ENCODE data around the gene TFDP3. TPM values are rescaled to one million over a fixed set of nuclear protein-coding genes. Genes with fewer than 3 reads are reported as not detected.

TFDP3 gene
- total and polyA plus RNA-seq, 2 donors (not counting 1 experiment from before 2014, with no cell fraction given) = not detected

DNA sequence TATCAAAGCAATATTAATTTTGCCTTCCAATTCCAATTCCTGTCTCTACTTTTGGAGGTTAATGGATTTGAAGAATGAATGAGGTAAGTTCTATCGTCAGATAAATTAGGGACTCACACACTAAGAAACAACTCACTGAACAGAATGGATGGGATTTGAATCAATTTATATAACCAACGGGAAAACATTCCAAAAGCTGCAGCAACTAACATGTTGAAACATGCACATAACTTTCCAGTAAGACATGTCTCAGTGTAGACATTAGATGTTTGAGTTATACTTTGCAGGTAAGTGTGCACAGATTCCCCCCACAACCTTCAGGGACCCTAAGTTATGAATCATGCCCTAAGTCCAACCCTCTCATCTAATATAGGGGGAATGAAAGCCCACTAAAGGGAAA, 34.3 kb downstream of the TFDP3 start:
- no peak for DNase-seq (ENCODE audit: low read depth in 2 of 2)
- Histone ChIP-seq H3K4me1 (ENCODE audit: control insufficient read depth, extremely low read depth, insufficient read depth, low read length) (no peaks in the 10 kb centered on the region), H2AFZ (ENCODE audit: low read length) (no peak overlapping the region), H3K4me2 (ENCODE audit: extremely low read depth, insufficient read depth, low read length) (no peak overlapping the region), H3K4me3 (replicated peaks in 1 of 4; ENCODE audit: control extremely low read depth in 1 of 4, insufficient read depth in 1 of 4, low read depth in 3 of 4, low read length in 4 of 4) (no peak overlapping the region), H3K79me2 (ENCODE audit: control insufficient read depth, insufficient read depth, low read length) (no peaks in the 10 kb centered on the region), H3K9ac (ENCODE audit: insufficient read depth, low read length) (no peak overlapping the region), H3K27me3 (ENCODE audit: control insufficient read depth, insufficient read depth, low read length) (no peaks in the 10 kb centered on the region), H3K27ac (ENCODE audit: insufficient read depth, low read length) (no peak overlapping the region), H3K9me3 (ENCODE audit: control insufficient read depth, insufficient read depth, low read depth, low read length) (no peaks in the 10 kb centered on the region), H3K36me3 (ENCODE audit: control insufficient read depth, insufficient read depth, low read length) (no peaks in the 10 kb centered on the region), H4K20me1 (ENCODE audit: control insufficient read depth, extremely low read depth, insufficient read depth, low read length) (no peaks in the 10 kb centered on the region)
- TF ChIP-seq CTCF (conservative IDR thresholded peaks at IDR 0.05 in 1 of 2, IDR thresholded peaks at IDR 0.05 in 1 of 2; ENCODE audit: low read depth in 1 of 2, low read length in 2 of 2) = no peak
- TF ChIP-seq EZH2 (IDR thresholded peaks at IDR 0.05; ENCODE audit: low read length, missing control alignments) = no peak

- no peak overlapping the region for H2AFZ ChIP-seq (ENCODE audit: low read length)
- H3K79me2 ChIP-seq (ENCODE audit: control insufficient read depth, insufficient read depth, low read length) = no peaks in the 10 kb centered on the region
- no peaks in the 10 kb centered on the region for H4K20me1 ChIP-seq (ENCODE audit: control insufficient read depth, extremely low read depth, insufficient read depth, low read length)
- no peak overlapping the region for H3K9ac ChIP-seq (ENCODE audit: insufficient read depth, low read length)
- H3K4me1 ChIP-seq (ENCODE audit: control insufficient read depth, extremely low read depth, insufficient read depth, low read length) = no peaks in the 10 kb centered on the region
- no peak overlapping the region for H3K4me3 ChIP-seq (replicated peaks in 1 of 4; ENCODE audit: control extremely low read depth in 1 of 4, insufficient read depth in 1 of 4, low read depth in 3 of 4, low read length in 4 of 4)
- H3K4me2 ChIP-seq (ENCODE audit: extremely low read depth, insufficient read depth, low read length) = no peak overlapping the region
- H3K27me3 ChIP-seq (ENCODE audit: control insufficient read depth, insufficient read depth, low read length) = no peaks in the 10 kb centered on the region
- H3K36me3 ChIP-seq (ENCODE audit: control insufficient read depth, insufficient read depth, low read length) = no peaks in the 10 kb centered on the region
- no peak for TF ChIP-seq CTCF (conservative IDR thresholded peaks at IDR 0.05 in 1 of 2, IDR thresholded peaks at IDR 0.05 in 1 of 2; ENCODE audit: low read depth in 1 of 2, low read length in 2 of 2)
- H3K27ac ChIP-seq (ENCODE audit: insufficient read depth, low read length) = no peak overlapping the region
- DNase-seq (ENCODE audit: low read depth in 2 of 2) = no peak
- H3K9me3 ChIP-seq (ENCODE audit: control insufficient read depth, insufficient read depth, low read depth, low read length) = no peaks in the 10 kb centered on the region
Observed at GRCh38 chrX:133179500-133179899, 38.7 kb downstream of the TFDP3 start.

DNA sequence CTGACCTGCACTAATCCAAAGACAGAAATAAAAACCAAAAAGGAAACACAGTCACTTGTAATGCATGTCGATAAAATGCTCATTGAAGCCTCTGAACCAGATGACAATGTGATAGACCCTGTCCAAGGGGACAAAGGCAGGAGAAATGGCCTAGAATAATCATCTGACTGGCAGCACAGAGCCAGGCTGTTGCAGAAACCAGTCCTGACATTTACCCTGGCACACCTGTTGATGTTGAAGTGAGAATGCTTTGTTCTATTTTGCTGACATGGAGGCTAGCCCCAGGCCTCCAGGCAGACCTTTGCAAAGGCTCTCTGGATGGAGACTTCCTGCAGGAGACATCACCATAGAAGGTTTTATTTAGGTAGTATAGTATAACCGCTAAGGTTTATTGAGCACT, 41.0 kb downstream of the TFDP3 start:
- no peaks in the 10 kb centered on the region for H3K79me2 ChIP-seq (ENCODE audit: control insufficient read depth, insufficient read depth, low read length)
- no peak for DNase-seq (ENCODE audit: low read depth in 2 of 2)

More for the DNA sequence above, 41.0 kb downstream of the TFDP3 start:
- Histone ChIP-seq H3K36me3 (ENCODE audit: control insufficient read depth, insufficient read depth, low read length) (no peaks in the 10 kb centered on the region), H3K9me3 (ENCODE audit: control insufficient read depth, insufficient read depth, low read depth, low read length) (no peaks in the 10 kb centered on the region), H3K27ac (ENCODE audit: insufficient read depth, low read length) (no peak overlapping the region), H3K4me1 (ENCODE audit: control insufficient read depth, extremely low read depth, insufficient read depth, low read length) (no peaks in the 10 kb centered on the region), H3K4me2 (ENCODE audit: extremely low read depth, insufficient read depth, low read length) (no peak overlapping the region), H4K20me1 (ENCODE audit: control insufficient read depth, extremely low read depth, insufficient read depth, low read length) (no peaks in the 10 kb centered on the region), H3K9ac (ENCODE audit: insufficient read depth, low read length) (no peak overlapping the region), H2AFZ (ENCODE audit: low read length) (no peak overlapping the region), H3K4me3 (replicated peaks in 1 of 4; ENCODE audit: control extremely low read depth in 1 of 4, insufficient read depth in 1 of 4, low read depth in 3 of 4, low read length in 4 of 4) (no peak overlapping the region), H3K27me3 (ENCODE audit: control insufficient read depth, insufficient read depth, low read length) (no peaks in the 10 kb centered on the region)
- TF ChIP-seq CTCF (conservative IDR thresholded peaks at IDR 0.05 in 1 of 2, IDR thresholded peaks at IDR 0.05 in 1 of 2; ENCODE audit: low read depth in 1 of 2, low read length in 2 of 2) (no peak), EZH2 (IDR thresholded peaks at IDR 0.05; ENCODE audit: low read length, missing control alignments) (no peak)
